Measurements from ENCODE around the gene IARS1. TPM values are rescaled to one million over a fixed set of nuclear protein-coding genes. Genes with fewer than 3 reads are reported as not detected.

Gene IARS1
- total and polyA plus RNA-seq, 2 of the 8 experiments (the other 6 are each of a cell fraction or from before 2014, with no cell fraction given), result 74.9 to 243 TPM

Small RNA genes lying within 50 kb of the gene (microRNA-seq; reads per million reads assigned to microRNA genes)
- 0.23 to 0.61 reads per million in 2 experiments for gene MIR3651 (ENCODE audit: borderline microRNAs expressed in 2 of 2, borderline number of aligned reads in 2 of 2, borderline replicate concordance in 1 of 2)

Small RNA genes lying within 50 kb of the gene (small RNA-seq; reads per million reads assigned to genes)
- gene MIR3651 (ENCODE audit: insufficient read depth) (not detected), gene SNORA84 (ENCODE audit: insufficient read depth) (1.2 reads per million)

Other genes starting within 250 kb of the IARS1 start
- gene SPTLC1, start 178.3 kb downstream of the IARS1 start, total RNA-seq (2021; fragmentation: NEBNext Ultra II Directional; extraction: Animal tissue kit (Norgen Biotek cat#: 25700)), result 62.1 and 64.2 TPM in 2 replicates
- 21.6 and 34.2 TPM in 2 replicates for gene SPTLC1, start 178.3 kb downstream of the IARS1 start, polyA plus RNA-seq (2011; rRNA removed)
- gene NOL8, start 31.7 kb upstream of the IARS1 start, total RNA-seq (2021; fragmentation: NEBNext Ultra II Directional; extraction: Animal tissue kit (Norgen Biotek cat#: 25700)), result 30.4 and 31.8 TPM in 2 replicates
- 3.0 and 6.2 TPM in 2 replicates for gene NOL8, start 31.7 kb upstream of the IARS1 start, polyA plus RNA-seq (2011; rRNA removed)
- 9.9 and 10.8 TPM in 2 replicates for gene CENPP, start 32.3 kb upstream of the IARS1 start, total RNA-seq (2021; fragmentation: NEBNext Ultra II Directional; extraction: Animal tissue kit (Norgen Biotek cat#: 25700))
- 2.2 and 2.7 TPM in 2 replicates for gene CENPP, start 32.3 kb upstream of the IARS1 start, polyA plus RNA-seq (2011; rRNA removed)
- gene OGN, start 110.9 kb upstream of the IARS1 start, total RNA-seq (2021; fragmentation: NEBNext Ultra II Directional; extraction: Animal tissue kit (Norgen Biotek cat#: 25700)), result not detected in 2 replicates
- gene OGN, start 110.9 kb upstream of the IARS1 start, polyA plus RNA-seq (2011; rRNA removed), result not detected in 2 replicates
- not detected in 2 replicates for gene OMD, start 130.8 kb upstream of the IARS1 start, total RNA-seq (2021; fragmentation: NEBNext Ultra II Directional; extraction: Animal tissue kit (Norgen Biotek cat#: 25700))
- gene OMD, start 130.8 kb upstream of the IARS1 start, polyA plus RNA-seq (2011; rRNA removed), result not detected in 2 replicates
- not detected in 2 replicates for gene ASPN, start 188.8 kb upstream of the IARS1 start, total RNA-seq (2021; fragmentation: NEBNext Ultra II Directional; extraction: Animal tissue kit (Norgen Biotek cat#: 25700))
- not detected in 2 replicates for gene ASPN, start 188.8 kb upstream of the IARS1 start, polyA plus RNA-seq (2011; rRNA removed)
- gene ECM2, start 242.3 kb upstream of the IARS1 start, total RNA-seq (2021; fragmentation: NEBNext Ultra II Directional; extraction: Animal tissue kit (Norgen Biotek cat#: 25700)), result not detected in 2 replicates
- gene ECM2, start 242.3 kb upstream of the IARS1 start, polyA plus RNA-seq (2011; rRNA removed), result not detected in 2 replicates